GM18517 (cell line): ENCODE results near the gene THSD8.
"Not testable (repeated sequence)": the region's sequence is repeated elsewhere in the genome, so short reads cannot be mapped to it uniquely, and the experiment has no call there.

ENCODE experiments used
- ATAC-seq: cut with Tn5 transposase; IDR thresholded peaks from one replicate; pipeline ENCODE4 v1.9.1; 2021; ENCODE audit warnings: mild to moderate bottlenecking, moderate library complexity; ENCODE audit not compliant: unreplicated experiment

THSD8 gene

GRCh38 chr19:12821761-12822160, 19.9 kb downstream of the THSD8 start:
- ATAC-seq = no peak

- ATAC-seq = no peak
These were observed 23.6 kb downstream of the THSD8 start for GRCh38 chr19:12825254-12826131.

GRCh38 chr19:12828494-12828893, 26.6 kb downstream of the THSD8 start:
- no peak for ATAC-seq

- no peak for ATAC-seq
These were observed 31.5 kb downstream of the THSD8 start for GRCh38 chr19:12833418-12833737.

GRCh38 chr19:12833738-12834565, 32.1 kb downstream of the THSD8 start:
- ATAC-seq = no peak

- no peak for ATAC-seq
These were observed 32.7 kb downstream of the THSD8 start, which contains the start of gene RTBDN for GRCh38 chr19:12834566-12834943. RTBDN (minus strand) TSS chr19:12834579; CDS start chr19:12829979, 4,600 bp downstream.

GRCh38 chr19:12834976-12835757, 33.3 kb downstream of the THSD8 start:
- ATAC-seq = no peak

GRCh38 chr19:12836529-12836863, 34.6 kb downstream of the THSD8 start:
- ATAC-seq = no peak

GRCh38 chr19:12837225-12837624, 35.4 kb downstream of the THSD8 start:
- no peak for ATAC-seq

- no peak for ATAC-seq
These were observed 36.5 kb downstream of the THSD8 start, which contains the start of gene MAST1 for GRCh38 chr19:12838182-12838885. MAST1 (plus strand) TSS chr19:12838515; CDS start chr19:12838573, 58 bp downstream.

- no peak for ATAC-seq
These were observed 37.3 kb downstream of the THSD8 start for GRCh38 chr19:12838886-12839756.

GRCh38 chr19:12840091-12841079, 38.5 kb downstream of the THSD8 start:
- ATAC-seq = no peak

GRCh38 chr19:12841094-12841493, 39.2 kb downstream of the THSD8 start:
- no peak for ATAC-seq

GRCh38 chr19:12842511-12842910, 40.6 kb downstream of the THSD8 start:
- ATAC-seq = no peak

GRCh38 chr19:12843328-12843727, 41.5 kb downstream of the THSD8 start:
- ATAC-seq = no peak

- ATAC-seq = no peak
These were observed 42.3 kb downstream of the THSD8 start for GRCh38 chr19:12843999-12844732.

- ATAC-seq = not testable (repeated sequence)
These were observed 44.7 kb downstream of the THSD8 start for GRCh38 chr19:12846613-12847012.
